Measurements from ENCODE around the gene DCLK1. TPM values are rescaled to one million over a fixed set of nuclear protein-coding genes. Genes with fewer than 3 reads are reported as not detected.
A peak's percentile ranks its signal among the peaks of the same experiment; 100 is the strongest.

Gene DCLK1
- total RNA-seq, 2 donors from 2014 or later = 2.6 to 8.6 TPM

DNA sequence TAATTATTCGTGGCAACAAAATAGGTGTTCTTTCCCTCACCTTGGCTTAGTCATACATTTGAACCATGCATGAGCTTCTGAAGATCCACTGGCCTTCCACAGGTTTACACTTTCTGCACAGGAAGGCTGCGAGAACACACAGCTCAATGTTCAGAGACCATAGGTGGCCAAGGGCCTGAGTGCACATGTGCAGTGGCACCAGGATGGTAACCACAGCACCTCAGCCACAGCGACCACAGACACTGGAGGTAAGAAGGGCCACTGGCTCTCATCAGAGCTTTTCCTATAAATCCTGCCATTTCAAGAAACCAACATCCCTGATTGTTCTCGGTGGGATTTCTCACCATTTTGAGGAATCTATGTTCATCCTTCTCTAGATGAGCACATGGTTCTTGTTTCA is 1.6 kb downstream of the DCLK1 start:
- whole genome bisulfite sequencing, 2 donors = 83 to 94% methylated on average over 4 of the region's 4 CpGs
- no peak for TF ChIP-seq POLR2A (IDR thresholded peaks at IDR 0.05)
- TF ChIP-seq, protein P1, sequence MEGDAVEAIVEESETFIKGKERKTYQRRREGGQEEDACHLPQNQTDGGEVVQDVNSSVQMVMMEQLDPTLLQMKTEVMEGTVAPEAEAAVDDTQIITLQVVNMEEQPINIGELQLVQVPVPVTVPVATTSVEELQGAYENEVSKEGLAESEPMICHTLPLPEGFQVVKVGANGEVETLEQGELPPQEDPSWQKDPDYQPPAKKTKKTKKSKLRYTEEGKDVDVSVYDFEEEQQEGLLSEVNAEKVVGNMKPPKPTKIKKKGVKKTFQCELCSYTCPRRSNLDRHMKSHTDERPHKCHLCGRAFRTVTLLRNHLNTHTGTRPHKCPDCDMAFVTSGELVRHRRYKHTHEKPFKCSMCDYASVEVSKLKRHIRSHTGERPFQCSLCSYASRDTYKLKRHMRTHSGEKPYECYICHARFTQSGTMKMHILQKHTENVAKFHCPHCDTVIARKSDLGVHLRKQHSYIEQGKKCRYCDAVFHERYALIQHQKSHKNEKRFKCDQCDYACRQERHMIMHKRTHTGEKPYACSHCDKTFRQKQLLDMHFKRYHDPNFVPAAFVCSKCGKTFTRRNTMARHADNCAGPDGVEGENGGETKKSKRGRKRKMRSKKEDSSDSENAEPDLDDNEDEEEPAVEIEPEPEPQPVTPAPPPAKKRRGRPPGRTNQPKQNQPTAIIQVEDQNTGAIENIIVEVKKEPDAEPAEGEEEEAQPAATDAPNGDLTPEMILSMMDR (IDR thresholded peaks at IDR 0.05) = no peak
- H3K4me1 ChIP-seq = peaks cover 6% of the 10 kb centered on the region
- intact Hi-C loops (cut with DNase I) = no loop called here
- no peaks in the 10 kb centered on the region for H3K36me3 ChIP-seq (replicated peaks in 1 of 2; ENCODE audit: insufficient read depth in 1 of 2, low read depth in 2 of 2)
- ATAC-seq (no peak), DNase-seq (no peak)
- H3K9me3 ChIP-seq = no peaks in the 10 kb centered on the region
- H3K27ac ChIP-seq = no peak overlapping the region
- no peak overlapping the region for H3K4me3 ChIP-seq
- H3K27me3 ChIP-seq = no peaks in the 10 kb centered on the region

DNA sequence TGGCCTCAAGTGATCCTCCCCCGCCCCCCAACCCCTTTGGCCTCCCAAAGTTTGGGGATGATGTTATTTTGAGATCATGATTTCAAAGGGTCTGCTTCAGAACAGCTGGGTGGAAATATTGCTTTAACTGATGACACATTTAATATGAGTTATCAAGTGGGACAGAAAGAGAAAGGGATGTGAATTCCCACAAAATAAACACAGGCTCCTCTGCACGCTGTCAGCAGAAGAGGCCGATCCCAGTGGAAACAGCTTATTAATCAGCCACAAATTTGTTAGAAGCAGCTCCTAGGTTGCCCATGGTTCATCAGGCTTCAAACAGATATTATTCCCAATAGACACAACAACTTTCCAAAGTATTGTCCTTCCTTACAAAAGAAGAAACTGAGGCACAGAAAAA is 4.7 kb downstream of the DCLK1 start:
- ATAC-seq (no peak), DNase-seq (no peak)
- H3K27ac ChIP-seq = no peak overlapping the region
- no peaks in the 10 kb centered on the region for H3K27me3 ChIP-seq
- no peaks in the 10 kb centered on the region for H3K36me3 ChIP-seq (replicated peaks in 1 of 2; ENCODE audit: insufficient read depth in 1 of 2, low read depth in 2 of 2)
- H3K4me1 ChIP-seq = peaks cover 6% of the 10 kb centered on the region
- WGBS, 2 donors = 77 to 95% methylated on average over 2 to 3 of the region's 3 CpGs
- H3K9me3 ChIP-seq = no peaks in the 10 kb centered on the region
- TF ChIP-seq, protein P1 (IDR thresholded peaks at IDR 0.05) = no peak
- no peak for TF ChIP-seq POLR2A (IDR thresholded peaks at IDR 0.05)
- intact Hi-C loops (cut with DNase I) = no loop called here
- no peak overlapping the region for H3K4me3 ChIP-seq

DNA sequence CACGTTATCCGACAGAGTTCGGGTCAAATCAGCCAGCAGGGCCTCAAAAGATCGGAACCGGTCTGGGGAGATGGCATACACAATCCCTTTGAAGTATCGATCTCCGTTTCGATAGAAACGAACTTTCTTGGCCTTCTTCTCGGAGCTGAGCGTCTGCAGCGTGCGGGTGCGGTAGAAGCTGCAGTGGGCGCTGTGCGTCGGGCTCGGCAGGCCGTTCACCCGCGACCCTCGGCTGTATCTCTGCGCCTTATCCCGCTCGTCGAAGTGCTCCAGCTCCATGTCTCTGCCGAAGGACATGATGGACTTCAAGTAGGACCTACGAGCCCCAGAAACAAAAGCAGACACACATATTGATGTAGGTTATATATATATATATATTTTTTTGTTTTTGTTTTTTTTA is 5.3 kb downstream of the DCLK1 start:
- DNase-seq (no peak), ATAC-seq (no peak)
- 85 to 89% methylated on average over 28 of the region's 28 CpGs for WGBS, 2 donors
- intact Hi-C loops (cut with DNase I) = no loop called here
- TF ChIP-seq, protein P1 (IDR thresholded peaks at IDR 0.05) = no peak
- no peak for TF ChIP-seq POLR2A (IDR thresholded peaks at IDR 0.05)
- peaks cover 6% of the 10 kb centered on the region for H3K4me1 ChIP-seq
- H3K4me3 ChIP-seq = no peak overlapping the region
- H3K9me3 ChIP-seq = no peaks in the 10 kb centered on the region
- H3K27me3 ChIP-seq = no peaks in the 10 kb centered on the region
- H3K36me3 ChIP-seq (replicated peaks in 1 of 2; ENCODE audit: insufficient read depth in 1 of 2, low read depth in 2 of 2) = no peaks in the 10 kb centered on the region
- no peak overlapping the region for H3K27ac ChIP-seq

DNA sequence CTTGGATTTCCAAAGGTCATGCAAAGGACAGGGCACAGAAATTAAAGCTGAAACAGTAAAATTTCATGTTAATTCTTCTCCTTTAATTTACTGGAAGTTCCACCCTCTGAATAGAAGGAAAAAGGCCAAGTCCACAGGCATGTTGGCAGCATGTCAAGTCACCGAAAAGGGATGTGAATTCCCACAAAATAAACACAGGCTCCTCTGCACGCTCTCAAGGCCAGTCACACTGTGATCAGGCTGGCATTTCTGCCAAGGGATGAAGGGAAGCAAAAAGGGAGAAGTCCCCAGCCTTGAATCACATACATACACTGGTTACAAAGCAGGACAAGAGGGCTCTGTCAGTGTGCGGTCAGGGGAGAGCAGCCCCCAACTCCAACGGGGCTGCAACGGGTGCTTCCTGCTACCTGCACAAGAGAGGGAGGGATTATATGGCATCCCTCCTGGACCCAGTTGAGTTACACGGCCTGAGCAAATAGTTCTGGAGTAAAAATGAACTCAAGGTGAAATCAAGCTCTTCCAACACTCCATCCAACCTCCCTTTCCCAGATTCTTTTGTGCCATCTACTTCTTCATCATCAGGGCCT is 6.9 kb downstream of the DCLK1 start:
- no peaks in the 10 kb centered on the region for H3K4me1 ChIP-seq
- H3K27me3 ChIP-seq = no peaks in the 10 kb centered on the region
- ATAC-seq = no peak
- DNase-seq = peak in 2 of 4 donors; percentile 13 to 22
- intact Hi-C loops (cut with DNase I) = no loop called here
- TF ChIP-seq, protein P1 (IDR thresholded peaks at IDR 0.05) = no peak
- TF ChIP-seq POLR2A (IDR thresholded peaks at IDR 0.05) = no peak
- H3K9me3 ChIP-seq = no peaks in the 10 kb centered on the region
- 29 to 37% methylated on average over 6 of the region's 6 CpGs for WGBS, 2 donors
- no peaks in the 10 kb centered on the region for H3K36me3 ChIP-seq (replicated peaks in 1 of 2; ENCODE audit: insufficient read depth in 1 of 2, low read depth in 2 of 2)
- H3K27ac ChIP-seq = no peak overlapping the region
- no peak overlapping the region for H3K4me3 ChIP-seq

DNA sequence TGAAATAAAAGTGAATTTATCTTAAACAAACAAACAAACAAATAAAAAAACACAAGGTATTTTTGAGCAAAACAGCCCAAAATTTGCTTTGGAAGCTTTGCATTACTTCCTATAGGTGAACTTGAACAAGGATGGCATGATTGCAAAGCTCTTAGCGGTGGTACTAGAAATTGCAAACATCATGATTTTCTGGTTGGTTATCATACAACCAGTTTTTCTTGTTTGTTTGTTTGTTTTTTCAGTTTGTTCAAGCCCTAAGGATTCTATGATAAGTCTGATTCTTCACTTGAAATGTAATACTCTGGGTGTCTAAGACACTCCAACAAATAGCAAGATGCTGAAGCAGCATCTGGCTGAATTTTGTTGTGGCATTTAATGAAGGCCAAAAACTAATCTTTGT is 15.9 kb downstream of the DCLK1 start:
- intact Hi-C loops (cut with DNase I) = no loop called here
- no peak for TF ChIP-seq POLR2A (IDR thresholded peaks at IDR 0.05)
- TF ChIP-seq, protein P1 (IDR thresholded peaks at IDR 0.05) = no peak
- H3K4me1 ChIP-seq = no peaks in the 10 kb centered on the region
- H3K9me3 ChIP-seq = no peaks in the 10 kb centered on the region
- H3K27me3 ChIP-seq = no peaks in the 10 kb centered on the region
- no peaks in the 10 kb centered on the region for H3K36me3 ChIP-seq (replicated peaks in 1 of 2; ENCODE audit: insufficient read depth in 1 of 2, low read depth in 2 of 2)
- no peak overlapping the region for H3K27ac ChIP-seq
- DNase-seq = no peak
- ATAC-seq = no peak
- 88 to 97% methylated on average over 1 of the region's 1 CpG for WGBS, 2 donors
- H3K4me3 ChIP-seq = no peak overlapping the region

All from body of pancreas (tissue), 4 donors.